Cerebellar nuclear complex (tissue), 1 donor: ENCODE data around the gene FARP1.
"Not testable (repeated sequence)": the region's sequence is repeated elsewhere in the genome, so short reads cannot be mapped to it uniquely, and the experiment has no call there.

ENCODE experiments used
- DNase-seq, 2 experiments: peaks; one replicate each; lab custom pipeline; 2025; lab: John Stamatoyannopoulos, UW

Gene FARP1

GRCh38 chr13:98363326-98363725 is 220.4 kb downstream of the FARP1 start:
- DNase-seq = no peak

GRCh38 chr13:98364179-98364578 is 221.3 kb downstream of the FARP1 start:
- no peak for DNase-seq

- DNase-seq = no peak
Observed at GRCh38 chr13:98364647-98365046, 221.8 kb downstream of the FARP1 start.

- DNase-seq = no peak
Observed at GRCh38 chr13:98365302-98365701, 222.4 kb downstream of the FARP1 start.

GRCh38 chr13:98366010-98366409 is 223.1 kb downstream of the FARP1 start:
- DNase-seq = no peak

GRCh38 chr13:98366443-98366842 is 223.5 kb downstream of the FARP1 start:
- no peak for DNase-seq

- DNase-seq = no peak
Observed at GRCh38 chr13:98366959-98367358, 224.1 kb downstream of the FARP1 start.

GRCh38 chr13:98368019-98368418 is 225.1 kb downstream of the FARP1 start:
- DNase-seq = no peak

- DNase-seq = not testable (repeated sequence)
Observed at GRCh38 chr13:98369520-98369919, 226.6 kb downstream of the FARP1 start.

- DNase-seq = no peak
Observed at GRCh38 chr13:98370261-98370660, 227.4 kb downstream of the FARP1 start.

- no peak for DNase-seq
Observed at GRCh38 chr13:98370806-98371515, 228.1 kb downstream of the FARP1 start.

- no peak for DNase-seq
Observed at GRCh38 chr13:98371516-98372023, 228.7 kb downstream of the FARP1 start.

- DNase-seq = no peak
Observed at GRCh38 chr13:98372876-98373275, 230.0 kb downstream of the FARP1 start.

GRCh38 chr13:98374750-98375149 is 231.9 kb downstream of the FARP1 start:
- DNase-seq = no peak

- no peak for DNase-seq
Observed at GRCh38 chr13:98377635-98378378, 234.9 kb downstream of the FARP1 start.

- no peak for DNase-seq
Observed at GRCh38 chr13:98384739-98385138, 241.8 kb downstream of the FARP1 start.

GRCh38 chr13:98385606-98386005 is 242.7 kb downstream of the FARP1 start:
- no peak for DNase-seq

- no peak for DNase-seq
Observed at GRCh38 chr13:98386637-98387036, 243.7 kb downstream of the FARP1 start.

GRCh38 chr13:98389319-98389718 is 246.4 kb downstream of the FARP1 start:
- no peak for DNase-seq

GRCh38 chr13:98390086-98390715 is 247.3 kb downstream of the FARP1 start:
- no peak for DNase-seq

GRCh38 chr13:98393873-98394272 is 251.0 kb downstream of the FARP1 start:
- no peak for DNase-seq

- no peak for DNase-seq
Observed at GRCh38 chr13:98394820-98395510, 252.1 kb downstream of the FARP1 start.
